GM13976 (cell line): ENCODE results near the gene TRIO.

Experiments
- DNase-seq: peaks from one replicate; pipeline ENCODE4 v3.0.0; 2012; ENCODE audit warnings: low spot score
- CTCF ChIP-seq: IDR thresholded peaks from 2 replicates; pipeline ENCODE4 v1.5.1; 2012; ENCODE audit warnings: borderline replicate concordance, mild to moderate bottlenecking; ENCODE audit not compliant: insufficient read depth; ENCODE audit errors: extremely low read depth, missing control alignments, control extremely low read depth
- in situ Hi-C: fragments of 300-500 bp; cut with MboI; formaldehyde crosslinking; loops from one replicate; pipeline ENCODE4 v1.12.0; 2022; ENCODE audit warnings: low sequenced_read_pairs, mixed read lengths, inconsistent platforms; ENCODE audit not compliant: unreplicated experiment

Gene TRIO

GRCh38 chr5:14261235-14261634, 118.1 kb downstream of the TRIO start:
- in situ Hi-C loops: loop anchor here (10.0 kb wide), 1 partner anchor 156 kb away; no protein-coding TSS in a partner anchor
- no peak for TF ChIP-seq CTCF
- no peak for DNase-seq

GRCh38 chr5:14261856-14262611, 118.9 kb downstream of the TRIO start:
- no peak for TF ChIP-seq CTCF
- DNase-seq: no peak
- in situ Hi-C loops: loop anchor here (10.0 kb wide), 1 partner anchor 157 kb away; no protein-coding TSS in a partner anchor

- no peak for DNase-seq
- no peak for TF ChIP-seq CTCF
- in situ Hi-C loops: loop anchor here (10.0 kb wide), 1 partner anchor 158 kb away; no protein-coding TSS in a partner anchor
Measured at GRCh38 chr5:14263113-14263512, 120.0 kb downstream of the TRIO start.

GRCh38 chr5:14263699-14264098, 120.6 kb downstream of the TRIO start:
- DNase-seq: no peak
- in situ Hi-C loops: loop anchor here (10.0 kb wide), 1 partner anchor 159 kb away; no protein-coding TSS in a partner anchor
- TF ChIP-seq CTCF: no peak

GRCh38 chr5:14264605-14265316, 121.6 kb downstream of the TRIO start:
- in situ Hi-C loops: loop anchor here (10.0 kb wide), 1 partner anchor 160 kb away; no protein-coding TSS in a partner anchor
- peak; percentile 83 for DNase-seq
- TF ChIP-seq CTCF: no peak

- in situ Hi-C loops: loop anchor here (10.0 kb wide), 1 partner anchor 161 kb away; no protein-coding TSS in a partner anchor
- no peak for DNase-seq
- TF ChIP-seq CTCF: no peak
Measured at GRCh38 chr5:14265570-14265969, 122.4 kb downstream of the TRIO start.
